NCI-H82 treated with DMSO at 0.1 percent for 48 hours (cell line): ENCODE data around the gene UPK1B.

Experiments
- DNase-seq: peaks from one replicate; lab custom pipeline; 2025; ENCODE audit not compliant: unreplicated experiment; lab: John Stamatoyannopoulos, UW

UPK1B gene

DNA sequence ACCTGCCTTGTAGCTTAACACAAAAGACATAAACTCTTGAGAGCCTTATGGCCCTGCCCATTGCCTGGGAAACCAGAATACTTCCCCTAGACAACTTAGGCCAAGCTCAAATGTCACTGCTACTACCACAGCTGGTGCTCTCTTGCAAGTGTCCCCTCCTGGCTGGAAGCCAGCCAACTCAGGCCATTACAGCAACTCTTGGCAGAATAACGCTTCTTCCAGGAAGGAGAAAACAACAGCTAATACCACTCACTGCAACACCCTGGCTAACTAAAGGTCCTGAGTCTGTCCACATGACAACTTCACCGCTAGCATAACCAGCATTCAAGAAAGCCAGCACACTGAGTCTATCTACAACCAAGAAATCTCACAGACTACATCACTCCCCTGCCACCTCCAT is 72.4 kb downstream of the UPK1B start:
- no peak for DNase-seq
